Muscle layer of colon (tissue), 2 donors: Measurements from ENCODE around the gene INSL4.

Source experiments
- H3K27ac ChIP-seq: one replicate; pipeline ENCODE4 v1.7.0; 2013; ENCODE audit warnings: low read depth, mild to moderate bottlenecking, low read length, moderate library complexity
- H3K27me3 ChIP-seq, 2 donors: one replicate each; pipeline ENCODE4 v1.7.0; 2013; ENCODE audit warnings: low read length in 2 of 2, mild to moderate bottlenecking in 2 of 2; ENCODE audit not compliant: insufficient read depth in 2 of 2, control insufficient read depth in 1 of 2
- H3K36me3 ChIP-seq: one replicate; pipeline ENCODE4 v1.7.0; 2013; ENCODE audit warnings: mild to moderate bottlenecking, low read length; ENCODE audit not compliant: insufficient read depth
- H3K4me1 ChIP-seq: one replicate; pipeline ENCODE4 v1.7.0; 2013; ENCODE audit warnings: mild to moderate bottlenecking, low read length; ENCODE audit not compliant: insufficient read depth
- H3K4me3 ChIP-seq, 2 donors: one replicate each; pipeline ENCODE4 v1.7.0; 2013; ENCODE audit warnings: low read length in 2 of 2, low read depth in 1 of 2, mild to moderate bottlenecking in 1 of 2, moderate library complexity in 1 of 2
- H3K9ac ChIP-seq: one replicate; pipeline ENCODE4 v1.7.0; 2013; ENCODE audit warnings: low read length
- H3K9me3 ChIP-seq: one replicate; pipeline ENCODE4 v1.7.0; 2013; ENCODE audit warnings: mild to moderate bottlenecking, low read length
- donor health status: abdominal sarcoma.
- donor health status: Adenocarcinoma of cecum.

Gene INSL4

DNA sequence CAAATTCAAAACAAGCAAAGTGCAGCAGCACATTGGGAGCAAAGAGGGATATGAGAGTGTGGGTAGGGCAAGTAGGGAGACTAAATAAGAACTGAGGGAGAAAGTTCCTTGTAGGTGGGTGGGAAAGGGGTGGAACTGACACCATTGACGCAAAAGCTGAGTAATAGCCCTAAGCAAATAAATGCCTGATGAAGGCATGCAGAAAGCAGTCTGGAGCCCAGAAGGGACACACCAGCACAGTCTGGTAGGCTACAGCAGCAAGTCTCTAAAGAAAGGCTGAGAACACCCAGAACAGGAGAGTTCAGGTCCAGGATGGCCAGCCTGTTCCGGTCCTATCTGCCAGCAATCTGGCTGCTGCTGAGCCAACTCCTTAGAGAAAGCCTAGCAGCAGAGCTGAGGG, at the start of gene INSL4:
Gene INSL4, plus strand, starts transcription at position 208 of the 400 bp plus-strand sequence. Its CDS starts 105 bp downstream, at position 313.
- no peak within 1 kb of the TSS for H3K9ac ChIP-seq
- H3K9me3 ChIP-seq, result no peaks in the 10 kb centered on the region
- H3K4me3 ChIP-seq, result no peak within 1 kb of the TSS

GRCh38 chr9:5184776-5185175, 46.4 kb upstream of the INSL4 start:
- Histone ChIP-seq H3K27ac (no peak overlapping the region), H3K4me3 (no peak overlapping the region), H3K4me1 (no peaks in the 10 kb centered on the region), H3K9ac (no peak overlapping the region), H3K9me3 (no peaks in the 10 kb centered on the region), H3K27me3 (no peaks in the 10 kb centered on the region), H3K36me3 (no peaks in the 10 kb centered on the region)

More for the DNA sequence above, at the start of gene INSL4:
- Histone ChIP-seq H3K4me1 (no peaks in the 10 kb centered on the region), H3K36me3 (no peaks in the 10 kb centered on the region), H3K27me3 (no peaks in the 10 kb centered on the region), H3K27ac (no peak within 1 kb of the TSS)

GRCh38 chr9:5185220-5185840, 45.9 kb upstream of the INSL4 start, which contains the start of gene INSL6:
TSS of gene INSL6 (minus strand) at chr9:5185639. CDS start at chr9:5185602, 37 bp downstream.
- Histone ChIP-seq H3K27ac (no peak within 1 kb of the TSS), H3K4me3 (no peak within 1 kb of the TSS), H3K36me3 (no peaks in the 10 kb centered on the region), H3K9me3 (no peaks in the 10 kb centered on the region), H3K27me3 (no peaks in the 10 kb centered on the region), H3K9ac (no peak within 1 kb of the TSS), H3K4me1 (no peaks in the 10 kb centered on the region)

DNA sequence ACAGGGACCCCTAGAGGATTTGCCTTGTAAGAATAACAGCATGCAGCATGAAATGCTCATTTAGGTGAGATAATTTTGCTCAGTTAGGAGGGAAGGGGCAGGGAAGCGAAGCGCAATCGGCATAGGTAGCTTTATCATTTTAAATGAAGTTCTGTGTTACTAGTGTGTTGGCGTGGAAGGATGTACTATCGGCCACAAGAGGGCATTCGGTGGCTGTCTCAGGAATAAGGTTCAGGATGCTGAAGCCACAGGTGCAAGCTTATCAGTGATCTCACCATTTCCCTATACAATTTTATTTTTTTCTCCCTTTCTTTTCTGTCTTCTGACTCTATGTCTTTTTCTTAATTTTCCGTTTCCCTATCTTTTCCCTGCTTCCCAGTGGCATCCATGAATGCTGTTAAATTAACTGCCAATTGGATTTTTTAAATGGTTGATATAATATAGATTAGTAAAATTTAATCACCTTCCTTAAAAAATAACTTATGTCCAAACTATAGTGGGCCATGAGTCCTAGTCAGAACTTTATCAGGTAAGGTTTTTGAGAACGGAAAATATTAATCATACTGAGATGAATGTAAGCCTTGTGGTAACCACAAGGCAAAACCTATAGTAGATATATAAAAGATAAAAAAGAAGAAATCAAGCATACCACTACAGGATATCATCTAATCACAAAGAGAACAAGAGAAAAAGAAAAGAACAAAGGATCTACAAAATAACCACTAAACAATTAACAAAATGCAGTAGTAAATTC, 44.6 kb upstream of the INSL4 start:
- Histone ChIP-seq H3K4me1 (no peaks in the 10 kb centered on the region), H3K9ac (no peak overlapping the region), H3K36me3 (no peaks in the 10 kb centered on the region), H3K27me3 (no peaks in the 10 kb centered on the region), H3K27ac (no peak overlapping the region), H3K4me3 (no peak overlapping the region), H3K9me3 (no peaks in the 10 kb centered on the region)

- Histone ChIP-seq H3K9ac (no peak overlapping the region), H3K27ac (no peak overlapping the region), H3K4me1 (no peaks in the 10 kb centered on the region), H3K36me3 (no peaks in the 10 kb centered on the region), H3K9me3 (no peaks in the 10 kb centered on the region), H3K4me3 (no peak overlapping the region), H3K27me3 (no peaks in the 10 kb centered on the region)
Observed at GRCh38 chr9:5188060-5188984, 42.9 kb upstream of the INSL4 start.

- Histone ChIP-seq H3K4me1 (no peaks in the 10 kb centered on the region), H3K27ac (no peak overlapping the region)
Observed at GRCh38 chr9:5191985-5192384, 39.2 kb upstream of the INSL4 start.

GRCh38 chr9:5193345-5193744, 37.9 kb upstream of the INSL4 start:
- no peak overlapping the region for H3K4me3 ChIP-seq
- no peak overlapping the region for H3K27ac ChIP-seq
- H3K9me3 ChIP-seq, result no peaks in the 10 kb centered on the region
- H3K4me1 ChIP-seq, result no peaks in the 10 kb centered on the region
- no peak overlapping the region for H3K9ac ChIP-seq
- no peaks in the 10 kb centered on the region for H3K27me3 ChIP-seq
- H3K36me3 ChIP-seq, result no peaks in the 10 kb centered on the region

More at GRCh38 chr9:5191985-5192384, 39.2 kb upstream of the INSL4 start:
- H3K4me3 ChIP-seq, result no peak overlapping the region
- no peak overlapping the region for H3K9ac ChIP-seq
- no peaks in the 10 kb centered on the region for H3K36me3 ChIP-seq
- no peaks in the 10 kb centered on the region for H3K27me3 ChIP-seq
- H3K9me3 ChIP-seq, result no peaks in the 10 kb centered on the region

DNA sequence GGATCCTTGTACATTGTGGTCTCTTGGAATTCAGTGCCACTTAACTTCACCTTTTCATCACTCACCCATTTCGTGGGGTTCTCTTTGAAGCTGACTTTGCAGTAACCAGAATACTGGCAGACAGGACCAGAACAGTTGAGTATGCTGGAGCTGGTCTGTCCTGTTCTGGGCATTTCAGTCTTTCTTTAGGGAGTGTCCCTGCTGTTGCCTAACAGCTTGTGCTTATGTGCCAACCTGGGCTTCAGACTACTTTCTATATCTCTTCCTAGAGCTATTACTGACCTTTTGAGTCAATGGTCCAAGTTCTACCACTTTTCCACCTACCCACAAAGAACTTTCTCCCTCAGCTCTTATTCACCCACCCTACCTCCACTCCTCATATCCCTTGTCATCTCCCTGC, 35.8 kb upstream of the INSL4 start:
- Histone ChIP-seq H3K36me3 (no peaks in the 10 kb centered on the region), H3K4me3 (no peak overlapping the region), H3K9ac (no peak overlapping the region), H3K4me1 (no peaks in the 10 kb centered on the region), H3K9me3 (no peaks in the 10 kb centered on the region), H3K27ac (no peak overlapping the region), H3K27me3 (no peaks in the 10 kb centered on the region)

DNA sequence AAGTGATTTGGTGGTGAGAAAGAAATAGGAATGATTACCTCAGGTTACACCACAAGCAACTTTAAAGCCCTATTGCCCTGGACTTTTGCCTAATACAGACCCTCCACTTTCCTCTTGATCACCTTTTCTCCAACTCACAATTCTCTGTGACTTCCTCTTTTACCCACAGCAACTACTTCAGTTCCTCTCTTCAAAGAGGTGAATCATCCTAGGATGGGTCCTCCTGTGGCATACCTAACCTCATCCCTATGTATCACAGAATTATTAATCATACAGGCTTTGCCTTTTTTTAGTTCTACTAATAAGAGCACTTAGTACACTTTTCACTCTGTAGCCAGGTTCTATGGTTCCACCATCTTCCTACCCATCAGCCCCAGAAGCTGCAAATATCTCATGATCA, 26.1 kb upstream of the INSL4 start:
- Histone ChIP-seq H3K9me3 (no peaks in the 10 kb centered on the region), H3K36me3 (no peaks in the 10 kb centered on the region)

GRCh38 chr9:5230554-5230953, 665 bp upstream of the INSL4 start:
- Histone ChIP-seq H3K4me3 (no peak overlapping the region), H3K36me3 (no peaks in the 10 kb centered on the region), H3K4me1 (no peaks in the 10 kb centered on the region), H3K27me3 (no peaks in the 10 kb centered on the region), H3K27ac (no peak overlapping the region), H3K9me3 (no peaks in the 10 kb centered on the region), H3K9ac (no peak overlapping the region)

More for the DNA sequence above, 26.1 kb upstream of the INSL4 start:
- H3K27ac ChIP-seq, result no peak overlapping the region
- H3K27me3 ChIP-seq, result no peaks in the 10 kb centered on the region
- no peaks in the 10 kb centered on the region for H3K4me1 ChIP-seq
- H3K9ac ChIP-seq, result no peak overlapping the region
- no peak overlapping the region for H3K4me3 ChIP-seq
